Upper lobe of right lung (tissue), 1 donor: Measurements from ENCODE around the gene RAB20. TPM values are rescaled to one million over a fixed set of nuclear protein-coding genes. Genes with fewer than 3 reads are reported as not detected.

Source experiments
- ATAC-seq: fragments of 200-7000 bp; cut with Tn5 transposase; one replicate; pipeline ENCODE4 v1.9.1; 2020; ENCODE audit warnings: mild to moderate bottlenecking, moderate library complexity
- DNase-seq: peaks from one replicate; pipeline ENCODE4 v3.0.0-alpha.2; 2020
- H3K27ac ChIP-seq: fragments of 200-600 bp; one replicate; pipeline ENCODE4 v1.8.0; 2022
- H3K27me3 ChIP-seq: fragments of 200-600 bp; one replicate; pipeline ENCODE4 v1.8.0; 2022; ENCODE audit warnings: mild to moderate bottlenecking
- H3K36me3 ChIP-seq: fragments of 200-600 bp; one replicate; pipeline ENCODE4 v1.8.0; 2022
- H3K4me1 ChIP-seq: fragments of 200-600 bp; one replicate; pipeline ENCODE4 v1.8.0; 2022
- H3K4me3 ChIP-seq: fragments of 200-600 bp; one replicate; pipeline ENCODE4 v1.8.0; 2022; ENCODE audit warnings: mild to moderate bottlenecking
- H3K9me3 ChIP-seq: fragments of 200-600 bp; one replicate; pipeline ENCODE4 v1.8.0; 2022
- CTCF ChIP-seq: fragments of 200-600 bp; IDR thresholded peaks from one replicate; pipeline ENCODE4 v1.8.0; 2022; ENCODE audit warnings: antibody characterized with exemption
- intact Hi-C: fragments of 100-400 bp; cut with DNase I; formaldehyde crosslinking; loops from one replicate; pipeline ENCODE4 v1.11.0; 2022
- total RNA-seq: library from RNA; stranded (reverse); fragmentation: NEBNext Ultra II Directional; extraction: Animal tissue kit (Norgen Biotek cat#: 25700); gene quantifications from one replicate; pipeline ENCODE4 v1.2.1, GENCODE V29; 2021
- donor health status: DM: no; HTN: yes; CAD: no; lungs with severe emphysema.

RAB20 gene
- total RNA-seq, 1 donor from 2014 or later, result 52.4 TPM

DNA sequence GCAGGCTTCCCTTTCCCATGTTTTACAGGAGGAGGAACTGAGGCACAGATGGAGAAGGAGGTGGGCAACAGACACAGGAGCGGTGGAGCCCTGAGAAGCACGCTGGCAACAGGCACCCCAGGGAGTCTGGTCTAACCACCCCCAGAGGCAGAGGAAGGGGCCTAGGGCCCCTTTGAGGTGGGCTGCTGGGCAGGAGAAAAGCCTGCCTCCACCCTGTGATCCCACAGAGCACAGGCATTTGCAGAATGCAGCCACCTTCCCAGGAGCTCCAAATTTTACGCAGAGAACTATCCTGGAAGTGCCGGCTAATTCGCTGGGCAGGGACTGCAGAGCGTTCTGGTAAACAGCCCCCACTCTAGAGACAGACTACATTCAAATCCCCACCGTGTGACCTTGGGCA, 30.4 kb downstream of the RAB20 start:
- no peaks in the 10 kb centered on the region for H3K36me3 ChIP-seq
- H3K4me3 ChIP-seq, result no peak overlapping the region
- no peak overlapping the region for H3K27ac ChIP-seq
- peaks cover 39% of the 10 kb centered on the region for H3K4me1 ChIP-seq
- H3K27me3 ChIP-seq, result no peaks in the 10 kb centered on the region
- DNase-seq (no peak), ATAC-seq (no peak)
- intact Hi-C loops, result no loop called here
- H3K9me3 ChIP-seq, result no peaks in the 10 kb centered on the region
- no peak for TF ChIP-seq CTCF

DNA sequence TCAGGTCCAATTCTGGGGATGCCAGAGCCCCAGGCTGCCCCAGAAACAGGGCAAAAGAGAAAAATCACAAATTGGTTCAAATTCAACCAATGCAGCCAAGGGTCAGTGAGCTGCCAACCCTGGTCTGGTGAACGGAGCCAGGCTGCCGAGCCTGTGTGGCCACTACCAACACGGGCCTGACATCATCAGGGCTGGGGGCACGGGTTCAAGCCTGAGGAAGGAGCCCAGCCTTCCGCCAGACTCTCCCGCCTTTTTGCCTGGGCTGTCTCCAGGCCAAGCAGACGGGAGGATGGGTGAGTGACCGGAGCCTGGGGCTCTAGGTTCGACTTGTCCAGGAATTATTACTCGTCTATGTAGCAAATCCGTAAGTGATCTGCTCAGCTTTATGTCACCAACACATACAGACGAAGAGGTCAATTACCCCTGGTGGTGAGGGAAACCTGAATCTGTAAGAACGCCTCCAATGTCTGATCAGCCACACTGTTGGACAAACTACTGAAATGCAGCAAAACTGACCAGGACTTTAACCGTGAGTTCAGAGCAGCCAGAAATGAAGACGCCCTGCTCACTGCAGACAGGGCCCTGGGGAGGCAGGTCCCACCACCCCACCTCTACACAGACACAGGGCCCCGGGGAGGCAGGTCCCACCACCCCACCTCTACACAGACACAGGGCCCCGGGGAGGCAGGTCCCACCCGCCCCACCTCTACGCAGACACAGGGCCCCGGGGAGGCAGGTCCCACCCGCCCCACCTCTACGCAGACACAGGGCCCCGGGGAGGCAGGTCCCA, 31.8 kb downstream of the RAB20 start:
- Histone ChIP-seq H3K36me3 (no peaks in the 10 kb centered on the region), H3K27me3 (no peaks in the 10 kb centered on the region), H3K4me1 (peaks cover 42% of the 10 kb centered on the region), H3K27ac (peak overlapping the region; percentile 26), H3K9me3 (no peaks in the 10 kb centered on the region), H3K4me3 (no peak overlapping the region)
- ATAC-seq, result no peak
- no peak for TF ChIP-seq CTCF
- intact Hi-C loops, result no loop called here
- no peak for DNase-seq

DNA sequence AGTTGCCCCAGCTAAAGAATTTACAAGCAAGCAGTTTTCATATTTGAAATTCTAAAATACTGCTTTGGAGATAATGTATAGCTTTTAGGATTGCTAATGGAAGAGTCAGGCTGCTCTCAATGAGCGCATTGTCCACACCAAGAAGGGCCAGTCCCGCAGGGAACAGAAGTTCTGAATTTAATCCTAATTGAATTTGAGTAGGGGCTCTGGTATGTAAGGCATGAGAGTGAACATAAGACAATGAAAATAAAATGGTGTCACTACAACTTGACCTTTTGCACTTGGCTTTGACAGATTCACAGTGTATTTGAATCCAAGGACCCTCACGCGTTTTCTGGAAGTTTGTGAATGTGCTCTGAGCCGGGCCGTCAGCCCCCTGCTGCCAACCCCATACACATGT, 32.6 kb downstream of the RAB20 start:
- peaks cover 44% of the 10 kb centered on the region for H3K4me1 ChIP-seq

DNA sequence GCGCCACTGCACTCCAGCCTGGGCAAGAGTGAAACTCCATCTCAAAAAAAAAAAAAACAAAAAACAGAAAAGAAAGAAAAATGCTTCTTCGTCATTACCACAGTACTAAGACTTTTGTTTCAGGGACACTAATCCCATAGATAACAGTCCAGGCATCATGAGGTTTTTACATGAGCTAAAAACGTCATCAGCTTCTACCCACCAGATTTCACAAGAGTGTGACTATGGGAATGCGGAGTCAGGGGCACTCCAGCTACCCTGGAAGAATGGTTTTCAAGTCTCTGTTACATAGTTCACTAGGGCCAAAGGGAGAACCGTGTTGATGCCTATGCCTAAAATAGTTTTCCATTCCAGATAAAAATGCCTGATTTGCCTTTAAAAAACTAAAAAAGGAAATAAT, 33.2 kb downstream of the RAB20 start:
- TF ChIP-seq CTCF, result no peak
- Histone ChIP-seq H3K27me3 (no peaks in the 10 kb centered on the region), H3K4me3 (no peak overlapping the region), H3K36me3 (peaks cover 5% of the 10 kb centered on the region), H3K4me1 (peaks cover 44% of the 10 kb centered on the region), H3K27ac (peak overlapping the region; percentile 71), H3K9me3 (no peaks in the 10 kb centered on the region)
- no peak for DNase-seq
- intact Hi-C loops, result no loop called here
- ATAC-seq, result peak; percentile 6

More for the DNA sequence above, 32.6 kb downstream of the RAB20 start:
- Histone ChIP-seq H3K36me3 (no peaks in the 10 kb centered on the region), H3K9me3 (no peaks in the 10 kb centered on the region), H3K27me3 (no peaks in the 10 kb centered on the region), H3K4me3 (no peak overlapping the region), H3K27ac (peak overlapping the region; percentile 71)
- TF ChIP-seq CTCF, result no peak
- intact Hi-C loops, result no loop called here
- no peak for DNase-seq
- ATAC-seq, result no peak

GRCh38 chr13:110525328-110526319, 35.9 kb downstream of the RAB20 start:
- TF ChIP-seq CTCF, result no peak
- intact Hi-C loops, result no loop called here
- peaks cover 10% of the 10 kb centered on the region for H3K36me3 ChIP-seq
- H3K27me3 ChIP-seq, result no peaks in the 10 kb centered on the region
- H3K9me3 ChIP-seq, result no peaks in the 10 kb centered on the region
- H3K4me3 ChIP-seq, result no peak overlapping the region
- H3K27ac ChIP-seq, result peak overlapping the region; percentile 51
- DNase-seq (peak; percentile 76), ATAC-seq (peak; percentile 73)
- H3K4me1 ChIP-seq, result peaks cover 52% of the 10 kb centered on the region
